Measurements from ENCODE around the gene PTGDS. TPM values are rescaled to one million over a fixed set of nuclear protein-coding genes. Genes with fewer than 3 reads are reported as not detected.

Gene PTGDS
- total RNA-seq, 1 experiment from 2014 or later: 3.6 TPM

DNA sequence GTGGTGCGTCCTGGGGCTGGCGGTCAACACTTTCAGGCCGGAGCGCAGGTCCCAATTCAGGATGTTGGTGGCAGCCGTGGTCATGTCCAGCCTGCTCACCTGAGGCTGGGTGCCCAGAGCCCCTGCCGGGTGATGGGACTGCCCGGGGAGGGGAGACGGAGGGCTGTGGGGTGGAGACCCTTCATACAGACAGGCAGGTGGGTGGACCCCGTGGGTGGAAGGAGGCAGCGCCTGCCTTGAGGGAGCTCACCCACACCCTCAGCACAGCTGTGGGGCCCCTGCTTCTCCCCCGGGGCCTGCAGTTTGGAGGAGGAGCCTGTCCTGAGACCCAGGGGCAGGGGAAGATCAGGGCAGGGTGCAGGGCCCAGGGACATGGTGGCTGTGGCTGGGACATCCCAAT is 6.9 kb upstream of the PTGDS start:
- H3K9ac ChIP-seq (ENCODE audit: extremely low read depth, insufficient read length, low read length): no peak overlapping the region
- H3K27ac ChIP-seq (ENCODE audit: insufficient read length, low read depth, low read length): no peak overlapping the region
- no peaks in the 10 kb centered on the region for H3K27me3 ChIP-seq (ENCODE audit: insufficient read depth, low read length)
- no peaks in the 10 kb centered on the region for H3K79me1 ChIP-seq (ENCODE audit: insufficient read depth, low read depth, low read length, poor library complexity, severe bottlenecking)
- DNase-seq: no peak
- H3K14ac ChIP-seq (ENCODE audit: insufficient read depth, low read length): no peak overlapping the region
- no peak overlapping the region for H2BK120ac ChIP-seq (ENCODE audit: low read depth, low read length, poor library complexity, severe bottlenecking)
- Mint-ChIP-seq H3K4me1 (peaks cover 7 to 10% of the 10 kb centered on the region in 2 experiments), H3K27ac (no peak overlapping the region), H3K4me3 (no peak overlapping the region), H3K36me3 (ENCODE audit: insufficient read depth in 1 of 3, low read depth in 3 of 3) (no peaks in the 10 kb centered on the region), H3K9me3 (no peaks in the 10 kb centered on the region), H3K27me3 (ENCODE audit: low read depth) (peaks cover 12% of the 10 kb centered on the region)
- H3K79me2 ChIP-seq (ENCODE audit: insufficient read depth, low read length): no peaks in the 10 kb centered on the region
- no peak overlapping the region for H2AK5ac ChIP-seq (ENCODE audit: insufficient read length, low read length)
- H3K56ac ChIP-seq (ENCODE audit: insufficient read length, low read depth, low read length): no peak overlapping the region
- H4K5ac ChIP-seq (ENCODE audit: insufficient read length, low read depth, low read length): no peak overlapping the region
- no peak overlapping the region for H3K4ac ChIP-seq (ENCODE audit: low read depth, low read length)
- no CpG with 5 or more reads among the region's 11 CpGs for WGBS (ENCODE audit: extremely low coverage, insufficient read length, low lambda C conversion rate)
- no peak overlapping the region for H4K91ac ChIP-seq (ENCODE audit: insufficient read length, low read depth, low read length)
- H2BK15ac ChIP-seq (ENCODE audit: low read depth, low read length): no peak overlapping the region
- no peak overlapping the region for H2AFZ ChIP-seq (ENCODE audit: low read length)
- no peak overlapping the region for H2BK12ac ChIP-seq (ENCODE audit: insufficient read length, low read depth, low read length)
- H3K4me1 ChIP-seq (ENCODE audit: insufficient read depth, low read length): peaks cover 2% of the 10 kb centered on the region; the same call in 1 of the 2 replicates
- H3T11ph ChIP-seq (ENCODE audit: low read length): no peak overlapping the region
- H2BK5ac ChIP-seq (ENCODE audit: insufficient read length, low read length): no peak overlapping the region
- no peaks in the 10 kb centered on the region for H4K20me1 ChIP-seq (ENCODE audit: control insufficient read depth, insufficient read depth, insufficient read length)
- no peak overlapping the region for H3K4me2 ChIP-seq (ENCODE audit: insufficient read depth, insufficient read length, low read length)
- H3K23me2 ChIP-seq (ENCODE audit: insufficient read length, low read depth, low read length, poor library complexity, severe bottlenecking): no peaks in the 10 kb centered on the region
- TF ChIP-seq, protein P1, sequence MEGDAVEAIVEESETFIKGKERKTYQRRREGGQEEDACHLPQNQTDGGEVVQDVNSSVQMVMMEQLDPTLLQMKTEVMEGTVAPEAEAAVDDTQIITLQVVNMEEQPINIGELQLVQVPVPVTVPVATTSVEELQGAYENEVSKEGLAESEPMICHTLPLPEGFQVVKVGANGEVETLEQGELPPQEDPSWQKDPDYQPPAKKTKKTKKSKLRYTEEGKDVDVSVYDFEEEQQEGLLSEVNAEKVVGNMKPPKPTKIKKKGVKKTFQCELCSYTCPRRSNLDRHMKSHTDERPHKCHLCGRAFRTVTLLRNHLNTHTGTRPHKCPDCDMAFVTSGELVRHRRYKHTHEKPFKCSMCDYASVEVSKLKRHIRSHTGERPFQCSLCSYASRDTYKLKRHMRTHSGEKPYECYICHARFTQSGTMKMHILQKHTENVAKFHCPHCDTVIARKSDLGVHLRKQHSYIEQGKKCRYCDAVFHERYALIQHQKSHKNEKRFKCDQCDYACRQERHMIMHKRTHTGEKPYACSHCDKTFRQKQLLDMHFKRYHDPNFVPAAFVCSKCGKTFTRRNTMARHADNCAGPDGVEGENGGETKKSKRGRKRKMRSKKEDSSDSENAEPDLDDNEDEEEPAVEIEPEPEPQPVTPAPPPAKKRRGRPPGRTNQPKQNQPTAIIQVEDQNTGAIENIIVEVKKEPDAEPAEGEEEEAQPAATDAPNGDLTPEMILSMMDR (conservative IDR thresholded peaks at IDR 0.05): no peak
- H4K8ac ChIP-seq (replicated peaks; ENCODE audit: insufficient read length, low read depth, low read length): no peak overlapping the region
- H2BK20ac ChIP-seq (ENCODE audit: low read depth, low read length, poor library complexity, severe bottlenecking): no peak overlapping the region
- no peak overlapping the region for H3K23ac ChIP-seq (ENCODE audit: insufficient read length, low read depth, low read length)
- H3K9me3 ChIP-seq (ENCODE audit: control insufficient read depth, low read depth, low read length): no peaks in the 10 kb centered on the region
- no peak overlapping the region for H3K18ac ChIP-seq (ENCODE audit: insufficient read length, low read depth, low read length)
